GM18505 (cell line): Measurements from ENCODE around the gene CD38.
"Not testable (repeated sequence)": the region's sequence is repeated elsewhere in the genome, so short reads cannot be mapped to it uniquely, and the experiment has no call there.

Experiments
- ATAC-seq: cut with Tn5 transposase; IDR thresholded peaks from one replicate; pipeline ENCODE4 v1.9.1; 2021; ENCODE audit not compliant: unreplicated experiment
- POLR2A ChIP-seq: IDR thresholded peaks from 4 replicates; pipeline ENCODE4 v1.6.1; 2011; ENCODE audit warnings: borderline replicate concordance; ENCODE audit not compliant: insufficient read depth, insufficient read length; ENCODE audit errors: extremely low read depth

CD38 gene

GRCh38 chr4:15751153-15751552 is 27.0 kb upstream of the CD38 start:
- TF ChIP-seq POLR2A, result no peak
- no peak for ATAC-seq

- ATAC-seq, result no peak
- no peak for TF ChIP-seq POLR2A
These were observed 25.0 kb upstream of the CD38 start for GRCh38 chr4:15753081-15753480.

GRCh38 chr4:15753786-15754185 is 24.3 kb upstream of the CD38 start:
- ATAC-seq, result no peak
- no peak for TF ChIP-seq POLR2A

GRCh38 chr4:15754323-15754722 is 23.8 kb upstream of the CD38 start:
- no peak for ATAC-seq
- TF ChIP-seq POLR2A, result no peak

- no peak for TF ChIP-seq POLR2A
- no peak for ATAC-seq
These were observed 22.6 kb upstream of the CD38 start for GRCh38 chr4:15755321-15756155.

- no peak for TF ChIP-seq POLR2A
- ATAC-seq, result peak; percentile 85
These were observed 21.7 kb upstream of the CD38 start for GRCh38 chr4:15756361-15756861.

GRCh38 chr4:15757054-15757453 is 21.1 kb upstream of the CD38 start:
- TF ChIP-seq POLR2A, result no peak
- ATAC-seq, result no peak

- TF ChIP-seq POLR2A, result no peak
- no peak for ATAC-seq
These were observed 19.8 kb upstream of the CD38 start for GRCh38 chr4:15758294-15758693.

GRCh38 chr4:15762460-15762859 is 15.7 kb upstream of the CD38 start:
- ATAC-seq, result not testable (repeated sequence)

- TF ChIP-seq POLR2A, result no peak
- ATAC-seq, result no peak
These were observed 12.7 kb upstream of the CD38 start for GRCh38 chr4:15765391-15765790.

- no peak for TF ChIP-seq POLR2A
- ATAC-seq, result no peak
These were observed 12.0 kb upstream of the CD38 start for GRCh38 chr4:15765910-15766697.

GRCh38 chr4:15766821-15767220 is 11.3 kb upstream of the CD38 start:
- TF ChIP-seq POLR2A, result no peak

GRCh38 chr4:15769202-15769601 is 8.9 kb upstream of the CD38 start:
- TF ChIP-seq POLR2A, result no peak
- ATAC-seq, result no peak

More at GRCh38 chr4:15766821-15767220, 11.3 kb upstream of the CD38 start:
- no peak for ATAC-seq
